HG03045 (cell line): Measurements from ENCODE around the gene CACNG1.

Experiments
- ATAC-seq: cut with Tn5 transposase; IDR thresholded peaks from one replicate; pipeline ENCODE4 v1.9.1; 2021; ENCODE audit warnings: mild to moderate bottlenecking, moderate library complexity; ENCODE audit not compliant: unreplicated experiment

Gene CACNG1

DNA sequence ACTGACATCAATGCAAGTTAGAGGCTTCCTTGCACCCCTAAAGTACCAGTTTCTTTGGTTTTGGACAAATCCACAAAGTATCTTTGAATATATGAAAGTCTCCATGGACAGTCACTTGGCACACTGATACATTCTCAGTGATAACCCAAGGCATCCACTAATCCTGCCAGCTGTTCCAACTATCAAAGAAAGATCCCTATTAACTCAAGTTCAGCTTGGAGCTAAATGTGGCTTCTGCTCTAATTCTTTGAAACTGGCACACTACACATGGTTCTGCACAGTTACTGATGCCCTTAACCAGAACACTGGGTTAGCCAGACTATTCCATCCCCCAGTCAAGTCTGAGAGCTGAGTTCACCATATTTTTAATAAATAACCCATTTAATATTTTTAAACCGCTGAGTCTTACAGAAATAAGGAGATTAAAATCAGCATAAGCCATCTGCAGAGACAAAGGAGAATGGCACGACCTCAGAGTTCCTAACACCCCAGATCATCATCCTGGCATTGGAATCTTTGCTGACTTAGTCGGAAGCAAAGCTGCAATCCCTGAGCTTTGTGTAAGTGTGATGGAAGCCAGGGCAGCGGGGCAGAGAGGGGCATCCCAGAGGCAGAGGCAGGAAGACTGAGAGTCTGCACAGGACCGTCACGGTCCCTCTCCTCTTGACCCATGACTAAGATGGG, 6.3 kb downstream of the CACNG1 start:
- no peak for ATAC-seq

DNA sequence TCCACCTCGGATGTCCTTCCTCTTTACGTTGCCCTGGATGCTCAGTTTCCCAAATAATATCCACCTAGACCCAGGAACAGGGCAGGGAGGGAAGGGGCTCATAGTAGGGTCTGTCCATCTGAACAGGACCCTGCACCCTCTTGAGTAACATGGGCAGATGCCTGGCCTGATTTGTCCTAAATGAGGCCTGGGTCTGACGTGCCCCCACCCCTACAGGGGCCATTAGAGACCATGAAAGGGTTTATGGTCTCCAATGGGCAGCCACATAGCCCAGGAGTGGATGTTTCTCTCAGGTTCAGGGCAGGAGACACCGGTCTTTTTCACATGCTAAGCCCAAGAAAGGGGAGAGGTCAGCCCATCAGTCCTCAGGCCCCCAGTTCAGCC, 6.8 kb downstream of the CACNG1 start:
- ATAC-seq, result no peak

DNA sequence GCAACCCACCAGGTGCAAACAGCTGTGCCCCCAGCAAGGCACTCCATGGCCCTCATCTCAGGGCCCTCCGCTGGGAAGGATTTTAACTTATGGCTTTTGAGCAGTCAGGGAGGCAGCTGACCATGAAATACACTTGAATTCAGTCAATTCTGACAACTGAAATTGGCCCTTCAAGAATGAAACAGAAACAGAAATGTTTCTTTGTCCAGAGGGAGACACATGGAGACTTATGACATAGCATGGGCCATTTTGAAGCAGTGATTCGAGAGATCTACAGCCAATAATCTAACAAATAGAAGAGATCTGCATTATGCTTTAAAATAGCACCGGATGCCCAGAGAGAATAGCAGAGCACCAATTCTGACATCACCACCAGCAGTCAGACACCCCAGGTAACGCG, 7.5 kb downstream of the CACNG1 start:
- ATAC-seq, result no peak

DNA sequence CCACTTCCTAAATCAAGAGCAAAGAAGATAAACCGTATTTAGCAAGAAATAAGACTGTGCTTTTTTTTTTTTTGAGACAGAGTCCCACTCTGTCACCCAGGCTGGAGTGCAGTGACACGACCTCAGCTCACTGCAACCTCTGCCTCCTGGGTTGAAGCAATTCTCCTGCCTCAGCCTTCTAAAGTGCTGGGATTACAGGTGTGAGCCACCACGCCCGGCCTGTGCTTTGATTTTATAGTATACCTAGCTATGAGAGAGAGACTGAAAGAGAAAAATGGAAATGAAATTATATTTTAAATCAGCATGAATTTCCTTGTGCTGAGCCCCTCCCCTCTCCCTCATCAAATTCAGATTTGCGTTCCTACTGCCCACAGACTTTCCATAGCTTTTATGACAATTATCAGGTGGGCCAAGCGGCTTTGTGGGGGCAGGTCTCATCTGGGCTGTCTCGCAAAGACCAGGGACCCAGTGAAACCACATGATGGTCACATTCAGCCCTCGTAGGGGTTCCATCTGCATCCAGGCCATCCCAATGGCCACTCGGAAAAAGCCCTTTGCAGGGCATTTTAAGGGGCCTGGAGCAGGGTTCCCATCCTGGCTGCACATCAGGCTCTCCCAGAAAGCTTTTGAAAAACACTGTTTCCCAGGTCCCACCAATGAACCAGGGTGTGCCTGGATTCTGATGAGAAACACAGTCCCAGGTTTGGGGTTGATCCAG, 8.5 kb downstream of the CACNG1 start:
- no peak for ATAC-seq

DNA sequence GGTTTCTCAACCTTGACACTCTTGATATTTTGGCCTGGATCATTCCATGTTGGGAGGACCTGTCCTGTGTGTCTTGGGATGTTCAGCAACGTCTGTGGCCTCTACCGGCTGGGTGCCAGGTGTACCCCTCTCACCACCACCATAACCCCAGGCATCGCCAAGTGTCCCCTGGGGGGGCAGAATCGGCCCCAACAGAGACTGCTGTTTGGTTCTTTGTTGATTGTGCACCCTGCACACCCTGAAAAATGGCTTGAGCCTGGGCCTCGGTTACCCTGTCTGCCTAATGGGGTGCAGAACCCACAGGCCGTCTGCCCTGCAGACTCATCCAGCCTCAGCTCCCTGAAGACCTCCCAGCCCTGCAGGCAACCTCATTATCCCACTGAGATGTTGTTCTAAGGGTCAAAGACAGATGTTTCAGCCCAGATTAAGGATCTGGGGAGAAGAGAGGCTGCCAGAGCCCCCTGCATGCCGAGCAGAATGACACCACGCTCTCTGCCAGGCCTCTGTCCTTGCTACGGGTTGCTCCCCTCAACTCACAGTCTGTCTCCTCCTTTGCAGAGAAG, 9.2 kb downstream of the CACNG1 start:
- ATAC-seq, result no peak

DNA sequence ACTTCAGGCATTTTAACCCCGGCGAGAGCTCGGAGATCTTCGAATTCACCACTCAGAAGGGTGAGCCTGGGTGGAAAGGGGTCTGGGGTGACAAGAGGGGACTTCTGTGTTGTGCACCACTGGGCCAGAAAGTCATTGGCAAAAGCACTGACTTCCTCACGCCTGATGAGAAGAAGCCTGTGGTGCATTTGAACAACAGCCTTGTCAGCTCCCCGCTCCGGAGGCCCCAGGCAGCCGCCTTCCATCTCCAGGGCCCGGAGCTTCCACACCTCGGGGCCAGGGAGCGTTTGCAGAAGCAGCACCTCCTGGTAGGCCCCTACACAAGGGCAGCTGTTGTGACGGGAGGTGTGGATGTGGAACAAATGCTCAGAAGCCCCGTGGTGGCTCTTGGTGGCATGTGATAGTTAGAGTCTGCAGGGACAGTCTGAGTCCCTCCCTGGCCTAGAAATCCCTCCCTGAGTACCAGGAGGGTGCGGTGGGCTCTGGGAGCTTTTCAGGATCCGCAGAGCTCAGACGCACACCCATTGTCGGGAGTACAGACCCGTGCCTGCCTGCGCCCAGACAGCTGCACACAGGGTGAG, 9.7 kb downstream of the CACNG1 start:
- no peak for ATAC-seq

DNA sequence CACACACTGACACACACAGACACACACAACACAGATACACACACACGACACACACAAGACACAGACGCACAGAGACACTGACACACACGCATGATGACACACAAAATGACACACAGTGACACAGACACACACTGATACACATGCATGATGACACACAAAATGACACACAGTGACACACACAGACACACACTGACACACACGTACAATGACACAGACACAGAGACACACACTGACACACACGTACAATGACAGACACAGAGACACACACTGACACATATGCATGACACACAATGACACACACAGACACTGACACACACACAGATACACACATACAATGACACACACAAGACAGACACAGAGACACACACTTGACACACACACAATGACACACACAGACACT, 10.3 kb downstream of the CACNG1 start:
- ATAC-seq, result no peak

DNA sequence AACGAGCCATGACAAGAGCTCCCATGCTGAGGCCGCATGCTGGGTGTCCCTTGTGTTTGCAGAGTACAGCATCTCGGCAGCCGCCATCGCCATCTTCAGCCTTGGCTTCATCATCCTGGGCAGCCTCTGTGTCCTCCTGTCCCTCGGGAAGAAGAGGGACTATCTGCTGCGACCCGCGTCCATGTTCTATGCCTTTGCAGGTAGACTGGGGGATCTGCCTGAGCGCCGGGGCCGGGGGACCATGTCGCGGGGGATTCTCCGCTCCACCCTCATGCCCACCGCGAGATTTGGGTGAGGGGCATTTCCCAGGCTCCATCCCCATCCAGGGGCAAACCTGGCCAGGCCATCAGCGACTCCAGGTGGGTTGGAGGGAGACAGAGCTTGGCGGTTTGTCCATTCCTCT, 10.7 kb downstream of the CACNG1 start:
- ATAC-seq, result no peak

DNA sequence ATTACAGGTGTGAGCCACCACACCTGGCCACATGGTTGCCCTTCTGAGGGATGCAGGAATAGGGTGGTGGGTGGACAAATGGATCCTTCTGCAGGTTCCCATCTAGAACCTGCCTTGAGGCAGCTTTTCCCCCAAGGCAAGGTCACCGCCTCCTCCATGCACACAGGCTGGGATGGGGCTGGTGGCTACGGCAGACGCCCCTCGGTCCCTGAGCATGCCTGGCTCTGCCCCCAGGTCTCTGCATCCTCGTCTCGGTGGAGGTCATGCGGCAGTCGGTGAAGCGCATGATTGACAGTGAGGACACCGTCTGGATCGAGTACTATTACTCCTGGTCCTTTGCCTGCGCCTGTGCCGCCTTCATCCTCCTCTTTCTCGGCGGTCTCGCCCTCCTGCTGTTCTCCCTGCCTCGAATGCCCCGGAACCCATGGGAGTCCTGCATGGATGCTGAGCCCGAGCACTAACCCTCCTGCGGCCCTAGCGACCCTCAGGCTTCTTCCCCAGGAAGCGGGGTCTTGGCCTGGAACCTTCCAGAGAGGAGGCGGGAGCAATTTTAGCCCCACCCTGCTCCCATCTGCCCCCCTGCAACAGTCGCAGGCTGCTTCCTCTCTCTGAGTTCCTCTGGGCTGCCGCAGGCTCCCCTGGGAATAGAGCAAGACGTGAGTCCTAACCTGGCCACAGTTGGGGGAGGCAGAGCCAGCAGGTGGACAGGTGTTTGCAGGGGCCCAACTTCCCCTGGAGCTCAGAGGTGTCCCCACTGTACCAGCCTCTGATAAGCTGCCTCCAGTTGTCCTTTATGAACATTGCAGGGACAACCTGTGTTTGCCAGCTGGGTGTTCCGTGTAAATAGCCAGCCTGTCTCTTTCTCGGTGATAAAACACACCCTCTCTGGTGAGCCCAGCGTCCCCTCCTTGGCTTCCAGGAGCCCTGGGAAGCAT, 11.7 kb downstream of the CACNG1 start:
- ATAC-seq, result no peak

DNA sequence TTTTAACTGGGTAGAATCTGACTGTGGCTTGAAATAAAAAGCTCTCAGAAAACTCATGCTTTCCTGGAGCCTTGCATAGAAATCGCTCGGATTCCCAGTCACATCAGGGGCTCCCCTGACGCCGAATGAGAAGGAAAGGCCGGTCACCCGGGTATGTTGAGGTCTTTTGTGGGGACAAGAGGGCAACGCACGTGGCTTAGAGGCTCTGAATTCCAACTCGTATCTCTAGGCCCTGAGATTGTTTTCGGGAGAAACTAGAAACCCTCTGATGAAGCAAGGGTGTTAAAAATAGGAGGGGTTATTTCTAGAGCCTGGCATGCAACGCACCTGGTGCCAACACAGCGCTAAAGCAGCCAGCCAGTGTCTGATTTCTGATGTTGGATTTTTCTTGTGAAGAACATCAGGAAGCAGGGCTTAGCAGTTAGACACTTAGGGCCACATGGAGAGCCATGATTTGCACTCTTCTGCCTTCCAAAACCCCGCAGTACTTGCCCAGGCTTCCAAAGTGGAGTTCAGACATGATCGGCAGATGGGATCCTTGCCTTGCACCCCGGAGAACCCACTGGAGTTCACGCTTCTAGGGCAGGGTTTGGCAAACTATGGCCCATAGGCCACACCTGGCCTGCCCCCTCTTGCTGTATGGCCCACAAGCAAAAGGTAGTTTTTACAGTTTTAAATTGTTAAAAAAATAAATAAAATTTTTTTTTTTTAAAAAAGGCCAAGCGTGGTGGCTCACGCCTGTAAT, 12.6 kb downstream of the CACNG1 start:
- ATAC-seq, result no peak

DNA sequence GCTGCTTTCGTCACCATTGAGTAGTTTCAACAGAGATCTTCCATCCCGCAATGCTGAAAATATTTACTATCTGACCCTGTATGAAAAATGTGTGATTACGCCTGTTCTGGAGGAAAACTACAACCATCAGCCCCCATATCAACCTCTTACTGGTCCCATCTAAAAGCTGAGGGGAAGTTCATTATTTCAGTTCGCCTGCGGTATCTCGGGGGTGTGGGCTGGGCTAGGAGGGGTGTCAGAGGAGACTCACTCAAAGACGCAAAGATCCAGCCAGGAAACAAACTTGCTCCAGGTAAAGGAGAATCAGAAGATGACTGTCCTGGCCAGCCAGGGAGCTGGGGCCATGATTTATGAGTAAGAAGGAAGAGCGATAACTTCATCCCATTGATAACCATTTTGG, 13.7 kb downstream of the CACNG1 start:
- no peak for ATAC-seq

DNA sequence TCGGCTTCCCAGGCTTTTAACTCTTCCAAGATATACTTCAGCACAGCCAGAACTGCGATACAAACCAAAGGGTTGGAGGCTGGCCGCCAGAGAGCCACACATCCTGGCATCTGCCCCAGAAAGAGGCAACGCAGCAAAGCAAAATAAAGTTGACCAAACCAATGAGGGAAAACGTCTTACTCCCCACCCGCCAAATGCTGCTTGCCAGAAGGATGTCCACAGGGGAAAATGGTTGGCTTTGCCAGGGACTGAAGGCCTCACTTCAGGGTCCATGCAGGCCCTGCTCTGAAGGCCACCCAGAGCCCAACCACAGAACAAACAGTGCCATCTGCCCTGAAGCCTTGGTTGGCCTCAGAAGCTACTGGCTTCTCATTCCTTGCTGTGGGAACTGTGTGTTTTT, 15.0 kb downstream of the CACNG1 start:
- no peak for ATAC-seq

DNA sequence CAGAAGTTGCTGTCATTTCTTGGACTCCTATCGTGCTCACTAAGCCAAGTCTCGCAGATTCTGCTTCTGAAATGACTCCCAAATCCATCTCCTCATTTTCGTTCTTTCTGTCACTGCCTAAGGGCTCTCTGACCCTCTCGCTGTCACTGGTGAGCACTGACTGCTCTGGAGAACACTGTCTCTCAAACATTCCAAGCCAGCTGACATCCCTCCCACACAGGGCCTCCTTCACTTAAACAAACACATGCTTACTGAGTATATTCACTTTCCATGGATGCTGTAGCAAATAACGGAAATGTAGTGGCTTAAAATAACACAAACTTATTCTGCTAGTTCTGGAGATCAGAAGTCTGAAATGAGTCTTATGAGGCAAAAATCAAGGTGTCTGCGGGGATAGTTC, 18.8 kb downstream of the CACNG1 start:
- no peak for ATAC-seq

DNA sequence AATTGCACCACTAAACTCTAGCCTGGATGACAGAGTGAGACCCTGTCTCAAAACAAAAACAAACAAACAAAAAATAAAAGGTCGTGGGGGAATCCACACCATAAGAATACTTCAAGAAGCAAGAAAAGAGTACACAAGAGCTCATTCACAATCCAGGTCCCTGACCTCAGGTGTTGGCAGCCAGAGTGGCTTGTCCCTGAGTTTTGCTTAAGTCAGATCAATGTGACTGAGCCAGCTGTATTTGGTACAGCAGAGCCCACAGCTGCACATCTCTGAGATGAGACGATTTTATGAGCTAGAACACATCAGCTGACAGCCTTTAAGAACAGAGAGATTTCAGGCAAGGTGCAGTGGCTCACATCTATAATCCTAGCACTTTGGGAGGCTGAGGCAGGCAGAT, 22.4 kb downstream of the CACNG1 start:
- no peak for ATAC-seq

DNA sequence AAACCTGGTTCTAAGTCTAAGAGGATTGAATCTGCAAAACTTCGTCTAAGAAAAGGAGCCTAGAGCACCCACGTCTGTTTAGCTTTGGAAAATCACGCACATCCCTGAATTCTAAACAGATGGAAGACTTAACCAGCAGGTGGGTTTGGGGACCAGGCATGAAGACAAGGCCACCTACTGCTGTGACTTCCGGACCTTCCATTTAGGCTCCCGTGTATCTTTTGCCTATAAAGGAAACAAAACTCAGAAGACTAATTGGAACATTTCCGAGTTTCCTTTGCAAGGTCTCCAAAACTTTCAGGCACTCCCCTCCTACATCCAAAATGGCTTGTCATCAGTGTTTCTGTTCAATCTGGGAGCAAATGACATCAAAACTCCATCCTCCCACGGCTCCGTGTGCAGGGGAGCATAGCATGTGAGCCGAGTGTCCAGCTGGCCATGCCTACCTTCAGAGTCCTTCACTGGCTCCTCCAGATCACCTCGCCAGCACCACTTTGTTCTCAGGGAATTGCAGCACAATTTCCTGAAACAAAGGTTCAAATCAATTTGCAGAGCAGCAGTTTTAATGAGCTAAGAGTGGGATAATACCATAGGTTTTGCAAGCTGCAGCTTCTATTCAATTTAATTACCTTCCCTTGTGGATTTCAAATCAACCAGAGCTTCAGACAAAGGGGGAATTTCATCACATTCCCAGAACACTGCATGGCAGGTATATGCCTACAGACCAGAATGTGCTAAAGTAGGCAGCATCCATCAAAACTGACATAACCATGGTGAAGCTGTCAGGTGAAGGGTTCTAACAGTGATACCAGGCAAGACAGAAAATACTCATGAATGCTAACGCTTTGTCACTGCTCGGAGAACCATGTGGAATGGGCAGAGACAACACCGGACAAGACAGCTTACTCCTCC, 23.5 kb downstream of the CACNG1 start:
- no peak for ATAC-seq

DNA sequence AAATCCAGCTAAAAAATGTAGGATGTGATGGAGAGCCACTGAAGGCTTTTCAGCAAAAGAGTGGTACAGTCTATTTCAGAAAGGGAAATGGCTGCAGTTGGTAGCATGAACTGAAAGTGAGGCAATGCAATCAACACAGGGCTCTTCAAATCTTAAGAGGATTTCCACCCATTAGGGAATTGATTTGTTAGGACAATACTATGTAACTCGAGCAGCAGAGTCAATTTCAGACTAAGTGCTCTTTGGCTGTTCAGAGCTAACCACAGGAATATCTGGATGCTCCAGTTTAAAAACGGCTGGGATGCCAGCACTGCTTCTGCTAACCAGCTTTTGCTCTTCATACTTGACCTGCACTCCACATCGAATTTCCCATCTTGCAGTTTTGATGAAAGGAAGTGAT, 24.6 kb downstream of the CACNG1 start:
- ATAC-seq, result no peak

DNA sequence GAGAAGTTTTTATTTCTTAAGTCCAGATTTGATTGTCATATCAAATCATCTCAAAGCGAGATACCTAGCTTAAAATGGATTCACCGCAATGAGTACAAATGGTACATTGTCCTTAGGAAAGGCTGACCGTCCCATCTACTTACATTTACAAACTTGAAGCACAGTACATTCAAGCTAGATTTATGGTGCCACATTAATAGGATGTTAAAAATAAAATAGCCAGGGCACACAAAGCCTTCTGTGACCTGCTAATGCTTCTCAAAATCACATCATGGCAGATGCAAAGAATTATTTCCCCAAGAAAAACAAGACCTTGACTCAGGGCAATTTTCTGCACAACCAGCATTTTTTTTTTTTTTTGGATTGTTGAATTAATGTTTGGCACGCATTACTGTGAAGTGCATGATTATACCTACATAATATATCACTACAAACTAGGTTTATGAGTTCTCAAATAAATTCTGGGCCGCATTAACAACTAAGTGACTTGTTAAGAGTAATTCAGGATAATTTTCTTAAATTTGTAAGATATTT, 25.3 kb downstream of the CACNG1 start:
- no peak for ATAC-seq

DNA sequence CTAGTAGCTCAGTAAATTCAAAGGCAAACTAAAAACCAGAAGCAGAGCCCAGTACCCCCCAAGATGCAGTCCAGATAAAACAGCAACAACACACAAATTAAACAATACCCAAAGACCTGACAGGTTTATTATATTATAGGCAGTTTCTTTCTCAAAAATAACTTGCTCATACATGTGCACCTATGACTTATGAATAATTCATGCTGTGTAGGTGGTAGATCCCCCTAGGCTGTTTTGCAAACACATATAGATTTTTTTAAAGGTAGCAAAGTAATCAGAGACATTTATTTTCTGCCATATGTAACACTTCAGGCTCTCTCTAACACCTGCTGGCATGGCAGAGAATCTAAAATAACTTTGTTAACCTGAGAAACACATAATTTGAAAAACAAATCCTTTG, 27.2 kb downstream of the CACNG1 start:
- ATAC-seq, result no peak

DNA sequence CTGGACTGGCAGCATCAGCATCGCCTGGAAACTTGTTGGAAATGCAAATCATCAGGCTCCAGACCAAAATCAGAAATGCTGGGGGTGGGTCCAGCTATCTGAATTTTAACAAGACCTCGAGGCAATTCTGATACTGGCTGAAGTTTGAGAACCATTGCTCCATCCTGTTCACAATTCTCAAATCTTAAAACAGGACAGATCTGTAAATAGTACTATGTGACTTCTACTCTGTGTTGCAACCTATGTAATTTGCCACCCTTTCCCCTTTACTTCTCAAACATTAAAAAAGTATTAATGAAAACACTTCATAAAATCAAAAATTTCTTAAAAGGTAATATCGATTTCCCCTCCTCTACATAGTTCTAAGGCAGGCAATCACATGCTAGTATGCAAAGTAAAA, 28.5 kb downstream of the CACNG1 start:
- ATAC-seq, result no peak
